GM23248 (cell line): ENCODE data around the gene DDX17. TPM values are rescaled to one million over a fixed set of nuclear protein-coding genes. Genes with fewer than 3 reads are reported as not detected.

ENCODE experiments used
- DNase-seq: peaks from one replicate; pipeline ENCODE4 v3.0.0-alpha.2; 2015
- H2AFZ ChIP-seq: fragments of 200-600 bp; sonication (generic); 2 replicates; pipeline ENCODE4 v1.6.1; 2016; ENCODE audit warnings: antibody characterized with exemption
- H3F3A ChIP-seq: fragments of 200-600 bp; sonication (generic); 2 replicates; pipeline ENCODE4 v1.6.1; 2016; ENCODE audit warnings: mild to moderate bottlenecking, antibody characterized with exemption, mixed run types; ENCODE audit not compliant: insufficient read depth
- H3K27ac ChIP-seq: fragments of 200-600 bp; sonication (generic); 2 replicates; pipeline ENCODE4 v1.5.1; 2016; ENCODE audit warnings: mild to moderate bottlenecking
- H3K27me3 ChIP-seq: fragments of 200-600 bp; sonication (generic); replicated peaks from 2 replicates; pipeline ENCODE4 v1.6.1; 2016; ENCODE audit warnings: mild to moderate bottlenecking; ENCODE audit not compliant: insufficient read depth
- H3K36me3 ChIP-seq: fragments of 200-600 bp; sonication (generic); 2 replicates; pipeline ENCODE4 v1.6.1; 2016; ENCODE audit warnings: low read depth, mild to moderate bottlenecking
- H3K4me1 ChIP-seq: fragments of 200-600 bp; sonication (generic); 2 replicates; pipeline ENCODE4 v1.6.1; 2016; ENCODE audit warnings: mild to moderate bottlenecking; ENCODE audit not compliant: insufficient read depth
- H3K4me2 ChIP-seq: fragments of 200-600 bp; sonication (generic); one replicate; pipeline ENCODE4 v1.6.1; 2016; ENCODE audit warnings: mild to moderate bottlenecking; ENCODE audit not compliant: unreplicated experiment
- H3K4me3 ChIP-seq: fragments of 200-600 bp; sonication (generic); 2 replicates; pipeline ENCODE4 v1.5.1; 2016; ENCODE audit warnings: mild to moderate bottlenecking
- H3K79me2 ChIP-seq: fragments of 200-600 bp; sonication (generic); 2 replicates; pipeline ENCODE4 v1.6.1; 2016; ENCODE audit warnings: mild to moderate bottlenecking; ENCODE audit not compliant: insufficient read depth
- H3K9ac ChIP-seq: fragments of 200-600 bp; sonication (generic); 2 replicates; pipeline ENCODE4 v1.6.1; 2016; ENCODE audit warnings: mild to moderate bottlenecking
- H3K9me2 ChIP-seq: fragments of 200-600 bp; sonication (generic); 2 replicates; pipeline ENCODE4 v1.6.1; 2016; ENCODE audit warnings: mixed run types, mild to moderate bottlenecking, moderate library complexity; ENCODE audit not compliant: insufficient read depth
- H3K9me3 ChIP-seq: fragments of 200-600 bp; sonication (generic); one replicate; pipeline ENCODE4 v1.6.1; 2017; ENCODE audit warnings: low read depth
- H4K20me1 ChIP-seq: fragments of 200-600 bp; sonication (generic); 2 replicates; pipeline ENCODE4 v1.6.0; 2016; ENCODE audit not compliant: insufficient read depth
- EZH2 ChIP-seq: fragments of 200-600 bp; sonication (generic); IDR thresholded peaks from 2 replicates; pipeline ENCODE4 v1.6.1; 2018; ENCODE audit warnings: antibody characterized with exemption, mild to moderate bottlenecking; ENCODE audit not compliant: insufficient read depth, poor library complexity, severe bottlenecking
- EZH2phosphoT487 ChIP-seq: fragments of 200-600 bp; sonication (generic); IDR thresholded peaks from 2 replicates; pipeline ENCODE4 v1.6.1; 2018; ENCODE audit warnings: antibody characterized with exemption, moderate library complexity, mild to moderate bottlenecking, low read depth; ENCODE audit not compliant: insufficient read depth
- WGBS, 2 experiments: methylation state at CpG; one replicate each; pipeline ENCODE4 v1.1.6; 2015 to 2017; ENCODE audit warnings: low lambda C conversion rate in 2 of 2, low coverage in 1 of 2; ENCODE audit errors: missing lambda C conversion rate in 2 of 2; 5-methylcytosine and 5-hydroxymethylcytosine counted together
- in situ Hi-C: fragments of 300-500 bp; cut with MboI; formaldehyde crosslinking; loops from 2 replicates; pipeline ENCODE4 v1.15.0; 2020
- polyA plus RNA-seq: library from polyadenylated mRNA; unstranded; fragments of >200 nt; fragmentation: Nextera tagmentation; extraction: Ambion mirVana; gene quantifications from 2 replicates; pipeline ENCODE4 v1.2.1, GENCODE V29; 2016
- total RNA-seq: library from RNA; depleted of rRNA; stranded (reverse); fragments of >200 nt; shearing (Covaris generic); gene quantifications from 2 replicates; pipeline ENCODE4 v1.2.3, GENCODE V29; 2014

Gene DDX17
- total and polyA plus RNA-seq, 2 experiments from 2014 or later, result 30.1 to 312 TPM

DNA sequence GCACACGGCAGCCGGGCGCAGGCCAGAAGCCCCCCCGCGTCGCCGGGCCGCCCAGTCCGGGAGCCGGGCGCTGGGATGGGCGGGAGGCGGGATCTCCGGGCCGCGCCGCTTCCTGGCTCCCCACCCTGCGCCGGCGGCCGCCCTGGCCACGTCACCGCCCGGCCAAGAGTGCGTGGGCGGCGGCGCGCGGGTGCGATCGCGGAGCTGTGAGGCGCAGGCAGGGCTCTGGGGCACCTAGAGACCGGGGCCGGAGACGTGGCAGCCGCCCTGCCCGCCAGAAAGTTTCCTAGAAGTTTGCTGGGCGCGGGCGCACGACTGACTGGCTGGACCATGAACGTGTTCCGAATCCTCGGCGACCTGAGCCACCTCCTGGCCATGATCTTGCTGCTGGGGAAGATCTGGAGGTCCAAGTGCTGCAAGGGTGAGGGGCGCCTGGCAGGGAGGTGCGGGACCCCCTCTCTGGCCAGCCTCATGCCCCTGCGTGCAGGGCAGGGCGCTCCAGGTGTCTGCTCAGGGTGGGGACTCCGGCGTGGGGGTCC, 38.1 kb downstream of the DDX17 start, which contains the start of gene KDELR3:
TSS of gene KDELR3 (plus strand) at position 193 of the 539 bp plus-strand sequence. CDS start at position 331, 138 bp downstream.
- peak within 1 kb of the TSS; percentile 89 for H3K27ac ChIP-seq

GRCh38 chr22:38467438-38467903, 38.6 kb downstream of the DDX17 start:
- H3K4me1 ChIP-seq, result 0 out of 2 replicates have a peak, but pooled peaks cover 3% of the 10 kb centered on the region
- 0 out of 2 replicates have a peak, but pooled peaks cover 5% of the 10 kb centered on the region for H3K36me3 ChIP-seq
- peaks cover 46% of the 10 kb centered on the region for H3K79me2 ChIP-seq
- no peaks in the 10 kb centered on the region for H3K9me2 ChIP-seq
- no peak for DNase-seq
- H3K27ac ChIP-seq, result peak overlapping the region; percentile 89
- peak overlapping the region; percentile 91 for H2AFZ ChIP-seq
- H3F3A ChIP-seq, result no peaks in the 10 kb centered on the region
- 19 to 21% methylated on average over 19 to 20 of the region's 20 CpGs for WGBS, 2 experiments
- H3K27me3 ChIP-seq, result no peaks in the 10 kb centered on the region
- TF ChIP-seq EZH2phosphoT487 (no peak), EZH2 (no peak)
- H3K4me3 ChIP-seq, result peak overlapping the region; percentile 98
- no peaks in the 10 kb centered on the region for H3K9me3 ChIP-seq
- H3K9ac ChIP-seq, result peak overlapping the region; percentile 100
- no peaks in the 10 kb centered on the region for H4K20me1 ChIP-seq
- peak overlapping the region; percentile 88 for H3K4me2 ChIP-seq
- in situ Hi-C loops, result no loop called here

More for the DNA sequence above, 38.1 kb downstream of the DDX17 start, which contains the start of gene KDELR3:
- H3K4me2 ChIP-seq, result peak within 1 kb of the TSS; percentile 88
- in situ Hi-C loops, result no loop called here
- TF ChIP-seq EZH2 (no peak), EZH2phosphoT487 (no peak)
- no peaks in the 10 kb centered on the region for H3K9me3 ChIP-seq
- H4K20me1 ChIP-seq, result no peaks in the 10 kb centered on the region
- no peaks in the 10 kb centered on the region for H3F3A ChIP-seq
- peak within 1 kb of the TSS; percentile 98 for H3K4me3 ChIP-seq
- peak; percentile 95 for DNase-seq
- H3K9me2 ChIP-seq, result no peaks in the 10 kb centered on the region
- no peaks in the 10 kb centered on the region for H3K27me3 ChIP-seq
- H2AFZ ChIP-seq, result peak within 1 kb of the TSS; percentile 91
- H3K9ac ChIP-seq, result peak within 1 kb of the TSS; percentile 100
- 0 out of 2 replicates have a peak, but pooled peaks cover 5% of the 10 kb centered on the region for H3K36me3 ChIP-seq
- 1 to 3% methylated on average over 17 to 42 of the region's 53 CpGs for WGBS, 2 experiments
- H3K4me1 ChIP-seq, result 0 out of 2 replicates have a peak, but pooled peaks cover 3% of the 10 kb centered on the region
- peaks cover 51% of the 10 kb centered on the region for H3K79me2 ChIP-seq

- Histone ChIP-seq H3F3A (no peaks in the 10 kb centered on the region), H3K27ac (no peak overlapping the region), H3K36me3 (0 out of 2 replicates have a peak, but pooled peaks cover 5% of the 10 kb centered on the region), H3K27me3 (peaks cover 6% of the 10 kb centered on the region; the same call in 1 of the 2 replicates), H3K79me2 (peaks cover 30% of the 10 kb centered on the region), H3K4me1 (peaks cover 3% of the 10 kb centered on the region; the same call in 1 of the 2 replicates), H3K4me3 (no peak overlapping the region), H2AFZ (no peak overlapping the region), H3K4me2 (no peak overlapping the region), H3K9me3 (no peaks in the 10 kb centered on the region), H3K9me2 (no peaks in the 10 kb centered on the region), H4K20me1 (no peaks in the 10 kb centered on the region), H3K9ac (no peak overlapping the region)
- in situ Hi-C loops, result no loop called here
- TF ChIP-seq EZH2phosphoT487 (no peak), EZH2 (no peak)
- WGBS, 2 experiments, result 78 to 83% methylated on average over 25 to 26 of the region's 26 CpGs
- DNase-seq, result peak; percentile 49
Measured at GRCh38 chr22:38465673-38466490, 40.2 kb downstream of the DDX17 start.

- WGBS, 2 experiments, result 80 to 83% methylated on average over 10 of the region's 10 CpGs
- DNase-seq, result no peak
- no peaks in the 10 kb centered on the region for H4K20me1 ChIP-seq
Measured at GRCh38 chr22:38464992-38465672, 41.0 kb downstream of the DDX17 start.

More at GRCh38 chr22:38464992-38465672, 41.0 kb downstream of the DDX17 start:
- H3K27me3 ChIP-seq, result peaks cover 13% of the 10 kb centered on the region; the same call in 1 of the 2 replicates
- H2AFZ ChIP-seq, result no peak overlapping the region
- no peaks in the 10 kb centered on the region for H3F3A ChIP-seq
- H3K4me3 ChIP-seq, result no peak overlapping the region
- no peak overlapping the region for H3K27ac ChIP-seq
- in situ Hi-C loops, result no loop called here
- H3K4me1 ChIP-seq, result peaks cover 3% of the 10 kb centered on the region; the same call in 1 of the 2 replicates
- TF ChIP-seq EZH2, result no peak
- no peak for TF ChIP-seq EZH2phosphoT487
- H3K79me2 ChIP-seq, result peaks cover 22% of the 10 kb centered on the region
- no peak overlapping the region for H3K4me2 ChIP-seq
- no peaks in the 10 kb centered on the region for H3K9me3 ChIP-seq
- 0 out of 2 replicates have a peak, but pooled peaks cover 3% of the 10 kb centered on the region for H3K36me3 ChIP-seq
- H3K9ac ChIP-seq, result no peak overlapping the region
- no peaks in the 10 kb centered on the region for H3K9me2 ChIP-seq
